SK-N-SH treated with all-trans-retinoic acid at 6 μM for 48 hours (cell line): ENCODE measurements around the gene MAP3K13.
"Not testable (repeated sequence)": the region's sequence is repeated elsewhere in the genome, so short reads cannot be mapped to it uniquely, and the experiment has no call there.

Experiments
- ATAC-seq: fragments of 200-7000 bp; cut with Tn5 transposase; 3 replicates; pipeline ENCODE4 v1.9.1; 2020; ENCODE audit warnings: mild to moderate bottlenecking, moderate library complexity
- ARNTL ChIP-seq: fragments of 450-650 bp; formaldehyde crosslinking; IDR thresholded peaks from 2 replicates; pipeline ENCODE4 v1.5.0; 2020; ENCODE audit warnings: low read depth, mild to moderate bottlenecking, moderate library complexity, borderline replicate concordance
- BACH2 ChIP-seq: fragments of 250-450 bp; sonication (Bioruptor Pico); IDR thresholded peaks from 2 replicates; pipeline ENCODE4 v1.9.0; 2021; ENCODE audit warnings: mild to moderate bottlenecking, borderline replicate concordance
- CSDC2 ChIP-seq: fragments of 250-450 bp; sonication (Bioruptor Pico); IDR thresholded peaks from 2 replicates; pipeline ENCODE4 v1.5.0; 2020; ENCODE audit warnings: mild to moderate bottlenecking, moderate library complexity
- ESRRG ChIP-seq: fragments of 250-450 bp; sonication (Bioruptor Pico); IDR thresholded peaks from 2 replicates; pipeline ENCODE4 v1.6.1; 2021; ENCODE audit warnings: mild to moderate bottlenecking
- GLIS3 ChIP-seq: fragments of 250-450 bp; sonication (Bioruptor Pico); IDR thresholded peaks from 2 replicates; pipeline ENCODE4 v1.5.0; 2020; ENCODE audit warnings: mild to moderate bottlenecking, moderate library complexity
- ISL1 ChIP-seq: fragments of 250-450 bp; sonication (Bioruptor Pico); IDR thresholded peaks from 2 replicates; pipeline ENCODE4 v2.1.2; 2022; ENCODE audit warnings: mild to moderate bottlenecking, moderate library complexity
- OSR1 ChIP-seq: fragments of 250-450 bp; sonication (Bioruptor Pico); IDR thresholded peaks from 2 replicates; pipeline ENCODE4 v1.8.0; 2022; ENCODE audit warnings: moderate library complexity, mild to moderate bottlenecking, inconsistent platforms
- RARB ChIP-seq: fragments of 250-450 bp; sonication (Bioruptor Pico); IDR thresholded peaks from 2 replicates; pipeline ENCODE4 v1.8.0; 2021; ENCODE audit warnings: mild to moderate bottlenecking, moderate library complexity
- SNAI2 ChIP-seq: fragments of 250-450 bp; sonication (Bioruptor Pico); IDR thresholded peaks from 2 replicates; pipeline ENCODE4 v1.5.0; 2020; ENCODE audit warnings: mild to moderate bottlenecking, moderate library complexity
- TCF4 ChIP-seq: fragments of 250-450 bp; sonication (Bioruptor Pico); IDR thresholded peaks from 2 replicates; pipeline ENCODE4 v1.8.0; 2021; ENCODE audit warnings: mild to moderate bottlenecking, moderate library complexity, borderline replicate concordance
- TOX ChIP-seq: fragments of 250-450 bp; sonication (Bioruptor Pico); IDR thresholded peaks from 2 replicates; pipeline ENCODE4 v1.8.0; 2021; ENCODE audit warnings: mild to moderate bottlenecking, moderate library complexity, borderline replicate concordance
- ZC3H10 ChIP-seq: fragments of 250-450 bp; sonication (Bioruptor Pico); IDR thresholded peaks from 2 replicates; pipeline ENCODE4 v1.5.1; 2021; ENCODE audit warnings: mild to moderate bottlenecking, moderate library complexity
- ZFP30 ChIP-seq: fragments of 450-650 bp; formaldehyde crosslinking; IDR thresholded peaks from 2 replicates; pipeline ENCODE4 v1.5.0; 2022; ENCODE audit warnings: mild to moderate bottlenecking, moderate library complexity
- ZNF565 ChIP-seq: fragments of 450-650 bp; formaldehyde crosslinking; conservative IDR thresholded peaks from 2 replicates; pipeline ENCODE4 v1.5.0; 2020; ENCODE audit warnings: low read depth, mild to moderate bottlenecking, moderate library complexity
- ZNF70 ChIP-seq: fragments of 450-650 bp; formaldehyde crosslinking; IDR thresholded peaks from 2 replicates; pipeline ENCODE4 v1.5.0; 2020; ENCODE audit warnings: mild to moderate bottlenecking, moderate library complexity
- ZNF8 ChIP-seq: fragments of 450-650 bp; formaldehyde crosslinking; IDR thresholded peaks from 2 replicates; pipeline ENCODE4 v1.5.0; 2020; ENCODE audit warnings: mild to moderate bottlenecking, moderate library complexity
- TF ChIP-seq, protein P1 (sequence below): fragments of 250-450 bp; sonication (Bioruptor Pico); IDR thresholded peaks from 2 replicates; pipeline ENCODE4 v1.8.0; 2021; ENCODE audit warnings: low read depth, mild to moderate bottlenecking, moderate library complexity, borderline replicate concordance
- TF ChIP-seq, protein P2 (sequence below): fragments of 250-450 bp; sonication (Bioruptor Pico); IDR thresholded peaks from 2 replicates; pipeline ENCODE4 v1.5.1; 2020; ENCODE audit warnings: low read depth, mild to moderate bottlenecking, moderate library complexity
- TF ChIP-seq, protein P3 (sequence below): fragments of 250-450 bp; sonication (Bioruptor Pico); IDR thresholded peaks from 2 replicates; pipeline ENCODE4 v1.5.1; 2021; ENCODE audit warnings: mild to moderate bottlenecking, moderate library complexity
- TF ChIP-seq, protein P4 (sequence below): fragments of 250-450 bp; sonication (Bioruptor Pico); IDR thresholded peaks from 2 replicates; pipeline ENCODE4 v1.5.0; 2020; ENCODE audit warnings: mild to moderate bottlenecking, moderate library complexity

MAP3K13 gene

DNA sequence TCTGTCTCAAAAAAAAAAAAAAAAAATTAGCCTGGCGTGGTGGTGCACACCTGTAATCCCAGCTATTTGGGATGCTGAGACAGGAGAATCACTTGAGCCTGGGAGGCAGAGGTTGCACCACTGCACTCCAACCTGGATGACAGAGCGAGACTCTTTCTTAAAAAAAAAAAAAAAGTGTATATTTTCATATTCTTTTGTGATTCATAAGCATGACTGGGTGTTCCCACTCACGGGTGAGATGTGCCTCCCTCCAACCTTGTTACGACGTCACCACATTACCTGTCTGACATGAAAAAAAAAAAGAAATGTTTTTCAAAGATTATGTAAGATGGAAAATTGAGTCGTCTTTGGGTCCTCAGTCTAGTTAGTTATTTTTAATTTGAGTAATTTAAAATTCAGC, 79.1 kb downstream of the MAP3K13 start:
- TF ChIP-seq GLIS3 (CRISPR knock-in tag) = no peak
- no peak for TF ChIP-seq ZNF8 (CRISPR knock-in tag)
- no peak for TF ChIP-seq ZFP30 (CRISPR knock-in tag)
- no peak for TF ChIP-seq OSR1
- TF ChIP-seq TCF4 (CRISPR knock-in tag) = no peak
- no peak for TF ChIP-seq BACH2
- TF ChIP-seq ZC3H10 (CRISPR knock-in tag) = no peak
- TF ChIP-seq, protein P1, sequence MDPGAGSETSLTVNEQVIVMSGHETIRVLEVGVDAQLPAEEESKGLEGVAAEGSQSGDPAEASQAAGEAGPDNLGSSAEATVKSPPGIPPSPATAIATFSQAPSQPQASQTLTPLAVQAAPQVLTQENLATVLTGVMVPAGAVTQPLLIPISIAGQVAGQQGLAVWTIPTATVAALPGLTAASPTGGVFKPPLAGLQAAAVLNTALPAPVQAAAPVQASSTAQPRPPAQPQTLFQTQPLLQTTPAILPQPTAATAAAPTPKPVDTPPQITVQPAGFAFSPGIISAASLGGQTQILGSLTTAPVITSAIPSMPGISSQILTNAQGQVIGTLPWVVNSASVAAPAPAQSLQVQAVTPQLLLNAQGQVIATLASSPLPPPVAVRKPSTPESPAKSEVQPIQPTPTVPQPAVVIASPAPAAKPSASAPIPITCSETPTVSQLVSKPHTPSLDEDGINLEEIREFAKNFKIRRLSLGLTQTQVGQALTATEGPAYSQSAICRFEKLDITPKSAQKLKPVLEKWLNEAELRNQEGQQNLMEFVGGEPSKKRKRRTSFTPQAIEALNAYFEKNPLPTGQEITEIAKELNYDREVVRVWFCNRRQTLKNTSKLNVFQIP (CRISPR knock-in tag) = no peak
- TF ChIP-seq, protein P2, sequence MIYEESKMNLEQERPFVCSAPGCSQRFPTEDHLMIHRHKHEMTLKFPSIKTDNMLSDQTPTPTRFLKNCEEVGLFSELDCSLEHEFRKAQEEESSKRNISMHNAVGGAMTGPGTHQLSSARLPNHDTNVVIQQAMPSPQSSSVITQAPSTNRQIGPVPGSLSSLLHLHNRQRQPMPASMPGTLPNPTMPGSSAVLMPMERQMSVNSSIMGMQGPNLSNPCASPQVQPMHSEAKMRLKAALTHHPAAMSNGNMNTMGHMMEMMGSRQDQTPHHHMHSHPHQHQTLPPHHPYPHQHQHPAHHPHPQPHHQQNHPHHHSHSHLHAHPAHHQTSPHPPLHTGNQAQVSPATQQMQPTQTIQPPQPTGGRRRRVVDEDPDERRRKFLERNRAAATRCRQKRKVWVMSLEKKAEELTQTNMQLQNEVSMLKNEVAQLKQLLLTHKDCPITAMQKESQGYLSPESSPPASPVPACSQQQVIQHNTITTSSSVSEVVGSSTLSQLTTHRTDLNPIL (CRISPR knock-in tag) = no peak
- no peak for TF ChIP-seq TOX
- TF ChIP-seq CSDC2 (CRISPR knock-in tag) = no peak
- TF ChIP-seq RARB = no peak
- ATAC-seq = no peak

DNA sequence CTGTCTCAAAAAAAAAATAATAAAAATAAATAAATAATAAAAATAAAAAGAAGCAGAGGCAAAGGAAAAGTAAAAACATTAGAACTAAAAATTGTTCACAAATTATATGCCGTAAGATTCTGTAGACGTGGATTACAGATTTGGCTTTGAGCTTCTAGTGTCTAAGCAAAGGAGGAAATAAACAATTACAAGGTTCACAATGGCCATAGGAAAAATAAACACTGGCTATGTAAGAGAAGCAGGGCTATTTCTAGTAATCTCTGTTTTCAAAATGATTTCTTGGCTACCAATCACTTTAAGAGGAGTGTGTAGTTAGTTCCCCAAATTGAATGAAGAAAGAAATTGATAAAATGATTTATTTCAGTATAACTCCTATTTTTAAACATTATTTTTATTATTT, 81.4 kb downstream of the MAP3K13 start:
- ATAC-seq = no peak
- TF ChIP-seq ZNF8 (CRISPR knock-in tag) = no peak
- TF ChIP-seq, protein P2 (CRISPR knock-in tag) = no peak
- no peak for TF ChIP-seq SNAI2 (CRISPR knock-in tag)
- TF ChIP-seq, protein P1 (CRISPR knock-in tag) = no peak
- no peak for TF ChIP-seq ARNTL (CRISPR knock-in tag)
- no peak for TF ChIP-seq RARB
- TF ChIP-seq, protein P3, sequence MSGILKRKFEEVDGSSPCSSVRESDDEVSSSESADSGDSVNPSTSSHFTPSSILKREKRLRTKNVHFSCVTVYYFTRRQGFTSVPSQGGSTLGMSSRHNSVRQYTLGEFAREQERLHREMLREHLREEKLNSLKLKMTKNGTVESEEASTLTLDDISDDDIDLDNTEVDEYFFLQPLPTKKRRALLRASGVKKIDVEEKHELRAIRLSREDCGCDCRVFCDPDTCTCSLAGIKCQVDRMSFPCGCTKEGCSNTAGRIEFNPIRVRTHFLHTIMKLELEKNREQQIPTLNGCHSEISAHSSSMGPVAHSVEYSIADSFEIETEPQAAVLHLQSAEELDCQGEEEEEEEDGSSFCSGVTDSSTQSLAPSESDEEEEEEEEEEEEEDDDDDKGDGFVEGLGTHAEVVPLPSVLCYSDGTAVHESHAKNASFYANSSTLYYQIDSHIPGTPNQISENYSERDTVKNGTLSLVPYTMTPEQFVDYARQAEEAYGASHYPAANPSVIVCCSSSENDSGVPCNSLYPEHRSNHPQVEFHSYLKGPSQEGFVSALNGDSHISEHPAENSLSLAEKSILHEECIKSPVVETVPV (CRISPR knock-in tag) = no peak
- TF ChIP-seq GLIS3 (CRISPR knock-in tag) = no peak
- TF ChIP-seq OSR1 = no peak
- TF ChIP-seq ISL1 (CRISPR knock-in tag) = no peak
- no peak for TF ChIP-seq TOX
- no peak for TF ChIP-seq CSDC2 (CRISPR knock-in tag)
- TF ChIP-seq ZFP30 (CRISPR knock-in tag) = no peak

DNA sequence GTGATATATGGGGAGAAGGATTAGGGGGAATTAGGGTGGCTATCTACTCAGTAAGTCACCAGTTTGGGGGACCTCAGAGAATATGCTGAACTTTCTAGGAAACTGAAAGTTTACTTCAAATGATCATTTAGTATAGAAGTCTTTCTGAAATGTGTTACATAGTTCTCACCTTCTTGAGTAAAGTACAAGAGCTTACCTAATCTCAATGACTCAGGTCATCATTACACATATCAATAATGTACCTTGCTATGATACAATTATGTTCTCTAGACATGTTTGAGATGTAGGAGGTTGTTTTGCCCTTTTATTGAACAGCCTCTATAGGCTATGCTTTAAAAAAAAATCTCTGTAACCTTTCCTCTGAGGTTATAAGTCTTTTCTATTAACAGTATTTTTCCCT, 85.2 kb downstream of the MAP3K13 start:
- no peak for ATAC-seq
- TF ChIP-seq OSR1 = no peak
- no peak for TF ChIP-seq ZC3H10 (CRISPR knock-in tag)
- no peak for TF ChIP-seq CSDC2 (CRISPR knock-in tag)
- no peak for TF ChIP-seq ZNF565
- no peak for TF ChIP-seq RARB
- no peak for TF ChIP-seq BACH2
- TF ChIP-seq GLIS3 (CRISPR knock-in tag) = no peak
- no peak for TF ChIP-seq ESRRG
- no peak for TF ChIP-seq ZNF70 (CRISPR knock-in tag)
- TF ChIP-seq SNAI2 (CRISPR knock-in tag) = no peak
- TF ChIP-seq, protein P2 (CRISPR knock-in tag) = no peak
- TF ChIP-seq ZFP30 (CRISPR knock-in tag) = no peak
- no peak for TF ChIP-seq ZNF8 (CRISPR knock-in tag)
- TF ChIP-seq, protein P4, sequence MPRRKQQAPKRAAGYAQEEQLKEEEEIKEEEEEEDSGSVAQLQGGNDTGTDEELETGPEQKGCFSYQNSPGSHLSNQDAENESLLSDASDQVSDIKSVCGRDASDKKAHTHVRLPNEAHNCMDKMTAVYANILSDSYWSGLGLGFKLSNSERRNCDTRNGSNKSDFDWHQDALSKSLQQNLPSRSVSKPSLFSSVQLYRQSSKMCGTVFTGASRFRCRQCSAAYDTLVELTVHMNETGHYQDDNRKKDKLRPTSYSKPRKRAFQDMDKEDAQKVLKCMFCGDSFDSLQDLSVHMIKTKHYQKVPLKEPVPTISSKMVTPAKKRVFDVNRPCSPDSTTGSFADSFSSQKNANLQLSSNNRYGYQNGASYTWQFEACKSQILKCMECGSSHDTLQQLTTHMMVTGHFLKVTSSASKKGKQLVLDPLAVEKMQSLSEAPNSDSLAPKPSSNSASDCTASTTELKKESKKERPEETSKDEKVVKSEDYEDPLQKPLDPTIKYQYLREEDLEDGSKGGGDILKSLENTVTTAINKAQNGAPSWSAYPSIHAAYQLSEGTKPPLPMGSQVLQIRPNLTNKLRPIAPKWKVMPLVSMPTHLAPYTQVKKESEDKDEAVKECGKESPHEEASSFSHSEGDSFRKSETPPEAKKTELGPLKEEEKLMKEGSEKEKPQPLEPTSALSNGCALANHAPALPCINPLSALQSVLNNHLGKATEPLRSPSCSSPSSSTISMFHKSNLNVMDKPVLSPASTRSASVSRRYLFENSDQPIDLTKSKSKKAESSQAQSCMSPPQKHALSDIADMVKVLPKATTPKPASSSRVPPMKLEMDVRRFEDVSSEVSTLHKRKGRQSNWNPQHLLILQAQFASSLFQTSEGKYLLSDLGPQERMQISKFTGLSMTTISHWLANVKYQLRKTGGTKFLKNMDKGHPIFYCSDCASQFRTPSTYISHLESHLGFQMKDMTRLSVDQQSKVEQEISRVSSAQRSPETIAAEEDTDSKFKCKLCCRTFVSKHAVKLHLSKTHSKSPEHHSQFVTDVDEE (CRISPR knock-in tag) = no peak

DNA sequence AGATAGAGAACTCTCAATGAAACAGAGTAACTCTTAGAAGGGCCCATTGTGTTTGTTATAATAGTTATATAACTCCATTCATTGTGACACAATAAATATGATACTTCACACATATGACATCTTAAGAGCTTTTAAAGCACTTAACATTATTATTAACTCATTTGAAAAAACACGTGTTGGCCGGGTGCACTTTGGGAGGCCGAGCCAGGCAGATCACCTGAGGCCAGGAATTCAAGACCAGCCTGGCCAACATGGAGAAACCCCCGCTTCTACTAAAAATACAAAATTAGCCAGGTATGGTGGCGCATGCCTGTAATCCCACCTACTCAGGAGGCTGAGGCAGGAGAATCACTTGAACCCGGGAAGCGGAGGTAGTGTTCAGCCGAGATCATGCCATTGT, 88.5 kb downstream of the MAP3K13 start:
- ATAC-seq = not testable (repeated sequence)
